ENCODE results near the gene GPN2.

DNA sequence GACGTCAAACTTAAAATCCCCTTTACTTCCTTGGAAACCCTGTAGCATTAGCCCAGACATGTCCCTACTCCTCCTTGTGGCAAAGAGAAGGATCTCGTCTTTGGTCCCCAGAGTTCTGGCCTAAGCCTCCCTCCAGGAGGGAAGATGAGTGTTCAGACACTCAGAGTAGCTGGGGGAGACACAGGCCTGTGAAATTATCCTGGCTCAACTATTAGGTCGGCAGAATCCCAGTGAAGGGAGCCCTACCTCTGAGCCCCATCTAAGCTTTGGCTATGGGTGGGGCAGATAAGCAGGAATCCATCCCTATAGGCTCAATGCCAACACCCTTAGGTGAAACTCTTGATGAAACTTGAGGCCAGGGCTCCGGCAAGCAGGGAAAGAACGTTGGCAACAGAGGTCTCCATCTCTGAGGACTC is 28.8 kb downstream of the GPN2 start:
- TF ChIP-seq, protein P1, sequence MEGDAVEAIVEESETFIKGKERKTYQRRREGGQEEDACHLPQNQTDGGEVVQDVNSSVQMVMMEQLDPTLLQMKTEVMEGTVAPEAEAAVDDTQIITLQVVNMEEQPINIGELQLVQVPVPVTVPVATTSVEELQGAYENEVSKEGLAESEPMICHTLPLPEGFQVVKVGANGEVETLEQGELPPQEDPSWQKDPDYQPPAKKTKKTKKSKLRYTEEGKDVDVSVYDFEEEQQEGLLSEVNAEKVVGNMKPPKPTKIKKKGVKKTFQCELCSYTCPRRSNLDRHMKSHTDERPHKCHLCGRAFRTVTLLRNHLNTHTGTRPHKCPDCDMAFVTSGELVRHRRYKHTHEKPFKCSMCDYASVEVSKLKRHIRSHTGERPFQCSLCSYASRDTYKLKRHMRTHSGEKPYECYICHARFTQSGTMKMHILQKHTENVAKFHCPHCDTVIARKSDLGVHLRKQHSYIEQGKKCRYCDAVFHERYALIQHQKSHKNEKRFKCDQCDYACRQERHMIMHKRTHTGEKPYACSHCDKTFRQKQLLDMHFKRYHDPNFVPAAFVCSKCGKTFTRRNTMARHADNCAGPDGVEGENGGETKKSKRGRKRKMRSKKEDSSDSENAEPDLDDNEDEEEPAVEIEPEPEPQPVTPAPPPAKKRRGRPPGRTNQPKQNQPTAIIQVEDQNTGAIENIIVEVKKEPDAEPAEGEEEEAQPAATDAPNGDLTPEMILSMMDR (optimal IDR thresholded peaks at IDR 0.05 in 1 of 3, IDR thresholded peaks at IDR 0.05 in 1 of 3, conservative IDR thresholded peaks at IDR 0.05 in 1 of 3; ENCODE audit: extremely low read depth in 1 of 3, insufficient read depth in 2 of 3, low read length in 3 of 3), result peak in 2 of 3 experiments; percentile 33 to 59
- no peak for TF ChIP-seq EZH2 (IDR thresholded peaks at IDR 0.05; ENCODE audit: low read length)

Measured in keratinocyte (primary cell).